ENCODE data around the gene ALDH3A2. TPM values are rescaled to one million over a fixed set of nuclear protein-coding genes. Genes with fewer than 3 reads are reported as not detected.

Gene ALDH3A2
- total RNA-seq, 2 experiments from 2014 or later, result 29.7 to 41.1 TPM

DNA sequence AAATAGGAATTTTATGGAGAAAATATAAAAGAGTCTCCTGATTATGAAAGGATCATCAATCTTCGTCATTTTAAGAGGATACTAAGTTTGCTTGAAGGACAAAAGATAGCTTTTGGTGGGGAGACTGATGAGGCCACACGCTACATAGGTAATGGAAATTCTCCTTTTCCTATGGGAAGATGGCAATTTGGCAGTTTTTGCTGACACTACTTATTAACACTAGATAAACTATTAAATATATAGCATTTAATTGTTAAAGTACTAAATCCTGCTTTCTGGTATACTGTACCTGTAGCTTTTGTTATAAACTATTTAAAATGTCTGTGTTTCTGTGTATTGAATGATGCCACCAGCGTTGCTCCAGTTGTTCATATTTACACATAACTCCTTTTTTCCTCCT lies 12.6 kb downstream of the ALDH3A2 start:
- Histone ChIP-seq H3K79me2 (ENCODE audit: insufficient read depth, low read depth, low read length) (no peaks in the 10 kb centered on the region), H3K36me3 (ENCODE audit: insufficient read depth, low read length) (peaks cover 60% of the 10 kb centered on the region), H4K20me1 (ENCODE audit: insufficient read depth, low read length) (no peaks in the 10 kb centered on the region), H3K27ac (ENCODE audit: low read depth, low read length, poor library complexity, severe bottlenecking) (no peak overlapping the region), H2AFZ (ENCODE audit: low read length) (no peak overlapping the region), H3K4me1 (ENCODE audit: insufficient read depth, low read length, poor library complexity, severe bottlenecking) (peaks cover 10% of the 10 kb centered on the region), H3K4me2 (ENCODE audit: low read length) (no peak overlapping the region), H3K4me3 (ENCODE audit: low read depth, low read length, poor library complexity, severe bottlenecking) (no peak overlapping the region), H3K9me2 (ENCODE audit: insufficient read depth, low read length) (no peaks in the 10 kb centered on the region), H3K9me3 (ENCODE audit: low read length) (no peaks in the 10 kb centered on the region)
- intact Hi-C loops (cut with micrococcal nuclease; ENCODE audit: unreplicated experiment), result no loop called here
- ChIA-PET POLR2A (interaction anchor here (0.5 to 1.5 kb wide), 3 partner anchors 14 to 1306 kb away, joined by 3 to 6 read pairs (median 4); no protein-coding TSS in a partner anchor), CTCF (ENCODE audit: unreplicated experiment) (no interaction called here)
- BruUV-seq (replicated peaks), result no TSS peak
- no peak for DNase-seq (ENCODE audit: low spot score)
- no peak for TF ChIP-seq EZH2phosphoT487 (IDR thresholded peaks at IDR 0.05; ENCODE audit: borderline replicate concordance, low read depth, low read length)
- TF ChIP-seq, protein P1, sequence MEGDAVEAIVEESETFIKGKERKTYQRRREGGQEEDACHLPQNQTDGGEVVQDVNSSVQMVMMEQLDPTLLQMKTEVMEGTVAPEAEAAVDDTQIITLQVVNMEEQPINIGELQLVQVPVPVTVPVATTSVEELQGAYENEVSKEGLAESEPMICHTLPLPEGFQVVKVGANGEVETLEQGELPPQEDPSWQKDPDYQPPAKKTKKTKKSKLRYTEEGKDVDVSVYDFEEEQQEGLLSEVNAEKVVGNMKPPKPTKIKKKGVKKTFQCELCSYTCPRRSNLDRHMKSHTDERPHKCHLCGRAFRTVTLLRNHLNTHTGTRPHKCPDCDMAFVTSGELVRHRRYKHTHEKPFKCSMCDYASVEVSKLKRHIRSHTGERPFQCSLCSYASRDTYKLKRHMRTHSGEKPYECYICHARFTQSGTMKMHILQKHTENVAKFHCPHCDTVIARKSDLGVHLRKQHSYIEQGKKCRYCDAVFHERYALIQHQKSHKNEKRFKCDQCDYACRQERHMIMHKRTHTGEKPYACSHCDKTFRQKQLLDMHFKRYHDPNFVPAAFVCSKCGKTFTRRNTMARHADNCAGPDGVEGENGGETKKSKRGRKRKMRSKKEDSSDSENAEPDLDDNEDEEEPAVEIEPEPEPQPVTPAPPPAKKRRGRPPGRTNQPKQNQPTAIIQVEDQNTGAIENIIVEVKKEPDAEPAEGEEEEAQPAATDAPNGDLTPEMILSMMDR (conservative IDR thresholded peaks at IDR 0.05; ENCODE audit: low read length), result no peak

DNA sequence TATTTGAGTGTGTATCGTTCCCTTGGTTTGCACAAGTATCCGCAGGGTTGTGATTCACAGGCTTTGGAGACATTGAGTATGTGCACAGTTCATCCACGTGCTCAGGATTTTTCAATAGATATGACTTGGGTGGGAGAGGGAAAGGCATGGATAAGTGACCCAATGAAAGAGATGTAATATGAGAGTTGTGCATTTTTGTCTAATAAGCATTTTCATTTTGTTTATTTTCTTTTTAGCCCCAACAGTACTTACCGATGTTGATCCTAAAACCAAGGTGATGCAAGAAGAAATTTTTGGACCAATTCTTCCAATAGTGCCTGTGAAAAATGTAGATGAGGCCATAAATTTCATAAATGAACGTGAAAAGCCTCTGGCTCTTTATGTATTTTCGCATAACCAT lies 14.5 kb downstream of the ALDH3A2 start:
- Histone ChIP-seq H3K27ac (ENCODE audit: low read depth, low read length, poor library complexity, severe bottlenecking) (no peak overlapping the region), H3K4me1 (ENCODE audit: insufficient read depth, low read length, poor library complexity, severe bottlenecking) (no peaks in the 10 kb centered on the region), H3K36me3 (ENCODE audit: insufficient read depth, low read length) (peaks cover 51% of the 10 kb centered on the region), H3K4me3 (ENCODE audit: low read depth, low read length, poor library complexity, severe bottlenecking) (no peak overlapping the region), H2AFZ (ENCODE audit: low read length) (no peak overlapping the region), H3K4me2 (ENCODE audit: low read length) (no peak overlapping the region), H3K79me2 (ENCODE audit: insufficient read depth, low read depth, low read length) (no peaks in the 10 kb centered on the region), H4K20me1 (ENCODE audit: insufficient read depth, low read length) (no peaks in the 10 kb centered on the region), H3K9me2 (ENCODE audit: insufficient read depth, low read length) (no peaks in the 10 kb centered on the region), H3K9me3 (ENCODE audit: low read length) (no peaks in the 10 kb centered on the region)
- intact Hi-C loops (cut with micrococcal nuclease; ENCODE audit: unreplicated experiment), result no loop called here
- no TSS peak for BruUV-seq (replicated peaks)
- no peak for TF ChIP-seq EZH2phosphoT487 (IDR thresholded peaks at IDR 0.05; ENCODE audit: borderline replicate concordance, low read depth, low read length)
- TF ChIP-seq, protein P1 (conservative IDR thresholded peaks at IDR 0.05; ENCODE audit: low read length), result no peak
- POLR2A ChIA-PET, result no interaction called here
- no peak for DNase-seq (ENCODE audit: low spot score)
- CTCF ChIA-PET (ENCODE audit: unreplicated experiment), result no interaction called here

DNA sequence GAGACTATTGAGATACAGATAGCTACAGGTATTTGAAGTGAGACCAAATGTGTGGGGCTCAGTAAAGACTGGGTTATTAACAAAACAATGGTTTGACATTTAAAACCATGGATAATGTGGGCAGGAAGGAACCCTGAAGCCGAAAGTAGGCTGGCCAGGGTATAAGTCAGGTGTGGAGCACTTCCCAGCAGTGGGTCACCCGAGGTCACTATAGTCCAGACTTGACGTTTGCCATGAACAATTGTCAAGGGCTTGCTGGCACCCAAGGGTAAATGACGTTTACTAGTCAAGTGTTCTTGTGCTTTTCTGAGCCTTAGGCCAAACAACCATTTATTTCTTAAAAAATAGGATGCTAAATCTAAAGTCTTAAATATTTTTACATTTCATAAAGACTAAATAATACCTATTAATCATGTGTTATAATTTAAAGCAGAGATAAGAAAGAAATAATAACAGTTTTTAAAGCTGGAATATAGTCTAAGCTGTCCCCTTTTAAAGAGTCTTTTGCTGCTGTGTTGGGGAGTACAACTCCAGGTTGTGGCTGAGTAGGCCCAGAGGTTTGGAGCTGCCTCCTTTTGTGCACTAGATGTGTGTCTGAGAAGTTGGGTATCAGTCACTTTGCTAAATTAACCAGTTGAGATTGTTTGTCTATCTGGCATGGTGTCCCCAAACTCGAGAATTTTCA lies 15.7 kb downstream of the ALDH3A2 start:
- H3K9me3 ChIP-seq (ENCODE audit: low read length), result no peaks in the 10 kb centered on the region
- H3K27ac ChIP-seq (ENCODE audit: low read depth, low read length, poor library complexity, severe bottlenecking), result no peak overlapping the region
- H3K79me2 ChIP-seq (ENCODE audit: insufficient read depth, low read depth, low read length), result no peaks in the 10 kb centered on the region
- H3K9me2 ChIP-seq (ENCODE audit: insufficient read depth, low read length), result no peaks in the 10 kb centered on the region
- no peak for TF ChIP-seq EZH2phosphoT487 (IDR thresholded peaks at IDR 0.05; ENCODE audit: borderline replicate concordance, low read depth, low read length)
- TF ChIP-seq, protein P1 (conservative IDR thresholded peaks at IDR 0.05; ENCODE audit: low read length), result no peak
- BruUV-seq (replicated peaks), result no TSS peak
- no peak overlapping the region for H3K4me2 ChIP-seq (ENCODE audit: low read length)
- H3K4me3 ChIP-seq (ENCODE audit: low read depth, low read length, poor library complexity, severe bottlenecking), result no peak overlapping the region
- no peaks in the 10 kb centered on the region for H4K20me1 ChIP-seq (ENCODE audit: insufficient read depth, low read length)
- DNase-seq (ENCODE audit: low spot score), result no peak
- peaks cover 55% of the 10 kb centered on the region for H3K36me3 ChIP-seq (ENCODE audit: insufficient read depth, low read length)
- H3K4me1 ChIP-seq (ENCODE audit: insufficient read depth, low read length, poor library complexity, severe bottlenecking), result no peaks in the 10 kb centered on the region
- no peak overlapping the region for H2AFZ ChIP-seq (ENCODE audit: low read length)
- intact Hi-C loops (cut with micrococcal nuclease; ENCODE audit: unreplicated experiment), result no loop called here
- CTCF ChIA-PET (ENCODE audit: unreplicated experiment), result no interaction called here
- POLR2A ChIA-PET, result interaction anchor here (0.9 kb wide), 1 partner anchor 41 kb away, joined by 3 read pairs; no protein-coding TSS in a partner anchor
